Activated naive CD4-positive, alpha-beta T cell treated with anti-CD3 and anti-CD28 coated beads, Interleukin-2, amount 50 U/mL, for 24 hours (primary cell): Measurements from ENCODE around the gene MTARC1.

Source experiments
- H3K27ac Mint-ChIP-seq: one replicate; pipeline ENCODE4 v1.8.0; 2021; ENCODE audit warnings: mild to moderate bottlenecking, mixed read lengths
- H3K27me3 Mint-ChIP-seq: one replicate; pipeline ENCODE4 v1.8.0; 2021; ENCODE audit warnings: mixed read lengths
- H3K36me3 Mint-ChIP-seq: one replicate; pipeline ENCODE4 v1.8.0; 2021; ENCODE audit warnings: mixed read lengths
- H3K4me1 Mint-ChIP-seq: one replicate; pipeline ENCODE4 v1.8.0; 2021; ENCODE audit warnings: mixed read lengths
- H3K4me3 Mint-ChIP-seq: one replicate; pipeline ENCODE4 v1.8.0; 2021; ENCODE audit warnings: mild to moderate bottlenecking, mixed read lengths
- H3K9me3 Mint-ChIP-seq: one replicate; pipeline ENCODE4 v1.8.0; 2021; ENCODE audit warnings: mixed read lengths

MTARC1 gene

GRCh38 chr1:220809704-220810103, 23.0 kb downstream of the MTARC1 start:
- Mint-ChIP-seq H3K4me3 (no peak overlapping the region), H3K4me1 (peaks cover 6% of the 10 kb centered on the region), H3K9me3 (no peaks in the 10 kb centered on the region), H3K36me3 (no peaks in the 10 kb centered on the region), H3K27me3 (peaks cover 14% of the 10 kb centered on the region), H3K27ac (no peak overlapping the region)

- Mint-ChIP-seq H3K4me1 (peaks cover 6% of the 10 kb centered on the region), H3K27ac (no peak overlapping the region), H3K4me3 (peak overlapping the region; percentile 59), H3K36me3 (no peaks in the 10 kb centered on the region), H3K27me3 (peaks cover 14% of the 10 kb centered on the region), H3K9me3 (no peaks in the 10 kb centered on the region)
Observed at GRCh38 chr1:220810179-220810653, 23.5 kb downstream of the MTARC1 start.

DNA sequence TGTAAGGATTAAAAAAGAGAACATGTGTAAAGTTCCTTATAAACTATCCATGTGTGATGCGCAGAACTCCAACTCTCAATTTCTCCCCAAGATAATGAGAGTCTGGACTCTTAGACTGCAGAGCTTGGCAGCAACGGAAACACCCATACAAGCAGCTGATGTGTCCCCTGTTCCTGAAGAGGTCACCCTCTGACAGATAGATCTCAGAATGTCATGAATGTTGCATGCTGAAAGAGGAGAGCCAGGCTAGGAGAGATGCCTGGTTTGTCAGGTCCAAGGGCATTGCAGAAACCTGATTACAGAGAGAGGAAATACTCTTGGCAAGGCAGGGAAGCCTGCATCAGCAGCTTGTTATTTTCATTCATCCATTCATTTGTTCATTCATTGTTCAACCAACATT, 24.2 kb downstream of the MTARC1 start:
- peaks cover 6% of the 10 kb centered on the region for H3K4me1 Mint-ChIP-seq
- no peak overlapping the region for H3K27ac Mint-ChIP-seq
- no peaks in the 10 kb centered on the region for H3K9me3 Mint-ChIP-seq
- no peaks in the 10 kb centered on the region for H3K36me3 Mint-ChIP-seq
- H3K27me3 Mint-ChIP-seq, result peaks cover 15% of the 10 kb centered on the region
- no peak overlapping the region for H3K4me3 Mint-ChIP-seq

DNA sequence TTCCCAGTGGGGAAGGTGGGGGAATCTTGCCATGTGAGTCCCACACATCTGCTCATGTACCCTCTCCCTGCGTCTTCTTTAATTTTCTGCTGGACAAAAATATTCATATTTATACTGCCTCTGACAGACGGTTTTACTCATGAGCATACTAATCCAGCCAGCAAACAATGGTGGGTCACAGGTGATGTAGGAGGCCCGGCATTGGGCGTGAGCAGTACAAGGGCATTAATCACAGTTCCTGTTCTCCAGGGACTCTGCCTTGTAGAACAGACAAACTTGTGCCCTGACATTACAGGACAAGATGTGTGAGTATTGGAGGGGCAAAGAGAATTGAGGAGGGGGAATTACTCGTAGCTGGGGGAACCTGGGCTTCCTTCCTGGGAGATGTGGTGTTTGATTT, 25.0 kb downstream of the MTARC1 start:
- no peak overlapping the region for H3K4me3 Mint-ChIP-seq
- no peak overlapping the region for H3K27ac Mint-ChIP-seq
- H3K4me1 Mint-ChIP-seq, result peaks cover 6% of the 10 kb centered on the region
- H3K9me3 Mint-ChIP-seq, result no peaks in the 10 kb centered on the region
- no peaks in the 10 kb centered on the region for H3K36me3 Mint-ChIP-seq
- peaks cover 15% of the 10 kb centered on the region for H3K27me3 Mint-ChIP-seq

DNA sequence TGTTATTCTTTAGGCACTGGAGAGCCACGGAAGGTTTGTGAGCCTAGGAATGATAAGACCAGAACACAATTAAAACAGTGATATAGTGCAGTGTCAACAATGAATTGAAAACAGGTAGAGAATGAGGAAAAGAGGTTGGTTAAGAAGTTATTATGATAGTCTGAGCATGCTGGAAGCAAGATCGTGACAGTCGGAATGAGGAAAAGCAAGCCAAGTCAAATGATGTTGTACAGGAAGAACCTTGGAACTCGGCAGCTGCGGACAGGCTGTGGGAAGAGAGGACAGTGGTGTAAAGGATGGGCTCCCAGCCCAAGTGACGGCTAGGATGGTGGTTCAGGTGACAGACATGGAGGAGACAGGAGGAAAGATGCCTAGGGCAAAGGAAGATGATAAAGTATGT, 25.6 kb downstream of the MTARC1 start:
- Mint-ChIP-seq H3K36me3 (no peaks in the 10 kb centered on the region), H3K4me1 (peaks cover 6% of the 10 kb centered on the region), H3K27ac (no peak overlapping the region), H3K9me3 (no peaks in the 10 kb centered on the region), H3K4me3 (no peak overlapping the region), H3K27me3 (peaks cover 15% of the 10 kb centered on the region)

DNA sequence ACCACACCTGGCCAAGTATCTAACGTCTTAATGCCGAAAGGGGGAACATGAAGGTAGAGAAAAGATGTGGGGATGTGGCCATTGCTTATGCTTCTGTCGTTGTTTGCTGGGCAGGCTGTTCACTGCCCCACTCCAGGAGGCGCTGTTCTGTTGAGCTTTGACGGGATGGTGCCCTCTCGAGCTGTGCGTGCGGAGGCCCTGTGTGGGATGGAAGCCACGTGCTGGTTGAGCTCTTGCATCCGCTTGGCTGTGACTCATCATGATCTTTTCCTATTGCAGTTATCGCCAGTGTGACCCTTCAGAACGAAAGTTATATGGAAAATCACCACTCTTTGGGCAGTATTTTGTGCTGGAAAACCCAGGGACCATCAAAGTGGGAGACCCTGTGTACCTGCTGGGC, 26.3 kb downstream of the MTARC1 start:
- Mint-ChIP-seq H3K27me3 (peaks cover 15% of the 10 kb centered on the region), H3K9me3 (no peaks in the 10 kb centered on the region), H3K36me3 (no peaks in the 10 kb centered on the region), H3K27ac (no peak overlapping the region), H3K4me1 (peaks cover 6% of the 10 kb centered on the region), H3K4me3 (no peak overlapping the region)

GRCh38 chr1:220815409-220815808, 28.7 kb downstream of the MTARC1 start:
- Mint-ChIP-seq H3K4me1 (no peaks in the 10 kb centered on the region), H3K9me3 (no peaks in the 10 kb centered on the region), H3K36me3 (no peaks in the 10 kb centered on the region), H3K27ac (no peak overlapping the region), H3K27me3 (peaks cover 14% of the 10 kb centered on the region), H3K4me3 (no peak overlapping the region)

DNA sequence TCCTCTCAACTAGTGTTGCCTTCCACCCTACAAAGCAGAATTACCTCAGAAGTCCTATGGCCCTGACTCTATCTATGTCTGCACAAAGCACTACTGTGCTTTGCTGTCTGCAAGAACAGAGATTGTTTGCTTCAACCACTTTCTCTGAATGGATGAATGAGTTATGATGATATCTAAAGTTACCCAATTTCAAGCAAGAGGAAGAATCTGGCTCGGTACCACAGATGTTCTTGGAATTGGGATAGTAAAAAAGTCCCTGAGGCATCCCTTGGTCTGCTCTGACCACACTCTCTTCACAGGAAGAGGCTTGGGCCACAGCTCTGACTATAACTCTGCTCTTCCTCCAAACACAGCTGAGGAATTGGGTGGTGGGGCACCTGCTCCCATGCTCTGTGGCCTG, 31.2 kb downstream of the MTARC1 start:
- peaks cover 16% of the 10 kb centered on the region for H3K27me3 Mint-ChIP-seq

GRCh38 chr1:220818421-220819173, 31.9 kb downstream of the MTARC1 start:
- H3K4me3 Mint-ChIP-seq, result no peak overlapping the region
- H3K27ac Mint-ChIP-seq, result no peak overlapping the region
- H3K36me3 Mint-ChIP-seq, result no peaks in the 10 kb centered on the region
- no peaks in the 10 kb centered on the region for H3K9me3 Mint-ChIP-seq
- H3K4me1 Mint-ChIP-seq, result no peaks in the 10 kb centered on the region
- H3K27me3 Mint-ChIP-seq, result peaks cover 9% of the 10 kb centered on the region

More for the DNA sequence above, 31.2 kb downstream of the MTARC1 start:
- Mint-ChIP-seq H3K4me3 (no peak overlapping the region), H3K27ac (no peak overlapping the region), H3K4me1 (no peaks in the 10 kb centered on the region), H3K36me3 (no peaks in the 10 kb centered on the region), H3K9me3 (no peaks in the 10 kb centered on the region)

DNA sequence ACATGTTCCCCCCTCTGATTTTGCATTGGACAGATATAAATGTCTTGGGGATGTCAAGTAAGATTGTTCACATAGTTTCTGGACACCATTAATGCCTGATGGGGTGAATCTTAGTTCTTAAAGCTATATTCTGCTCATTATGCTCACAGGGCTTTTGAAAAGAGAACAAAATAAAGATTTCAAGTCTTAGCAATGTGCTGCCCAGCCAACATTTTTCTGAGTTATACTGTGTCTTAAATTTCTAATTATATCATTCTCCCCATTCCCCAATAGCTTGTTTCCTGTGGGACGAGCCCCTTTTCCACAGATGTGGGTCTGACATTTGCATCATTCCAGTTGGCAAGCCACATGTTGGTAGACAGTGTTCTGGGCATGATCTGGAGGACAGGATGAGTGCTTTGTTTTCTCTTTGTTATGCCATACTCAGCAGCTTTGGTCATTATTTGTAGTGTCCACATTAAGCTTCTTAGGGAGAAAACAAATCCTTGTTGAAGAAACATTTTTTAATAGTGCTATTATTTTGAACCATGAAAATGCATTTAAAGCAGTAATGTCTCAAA, 32.8 kb downstream of the MTARC1 start:
- Mint-ChIP-seq H3K27me3 (peaks cover 9% of the 10 kb centered on the region), H3K4me3 (no peak overlapping the region), H3K4me1 (no peaks in the 10 kb centered on the region), H3K36me3 (no peaks in the 10 kb centered on the region), H3K9me3 (no peaks in the 10 kb centered on the region), H3K27ac (no peak overlapping the region)

GRCh38 chr1:220824031-220824989, 37.6 kb downstream of the MTARC1 start:
- H3K27me3 Mint-ChIP-seq, result peaks cover 14% of the 10 kb centered on the region
- no peak overlapping the region for H3K4me3 Mint-ChIP-seq
- no peaks in the 10 kb centered on the region for H3K4me1 Mint-ChIP-seq
- H3K36me3 Mint-ChIP-seq, result no peaks in the 10 kb centered on the region
- H3K9me3 Mint-ChIP-seq, result no peaks in the 10 kb centered on the region
- no peak overlapping the region for H3K27ac Mint-ChIP-seq

DNA sequence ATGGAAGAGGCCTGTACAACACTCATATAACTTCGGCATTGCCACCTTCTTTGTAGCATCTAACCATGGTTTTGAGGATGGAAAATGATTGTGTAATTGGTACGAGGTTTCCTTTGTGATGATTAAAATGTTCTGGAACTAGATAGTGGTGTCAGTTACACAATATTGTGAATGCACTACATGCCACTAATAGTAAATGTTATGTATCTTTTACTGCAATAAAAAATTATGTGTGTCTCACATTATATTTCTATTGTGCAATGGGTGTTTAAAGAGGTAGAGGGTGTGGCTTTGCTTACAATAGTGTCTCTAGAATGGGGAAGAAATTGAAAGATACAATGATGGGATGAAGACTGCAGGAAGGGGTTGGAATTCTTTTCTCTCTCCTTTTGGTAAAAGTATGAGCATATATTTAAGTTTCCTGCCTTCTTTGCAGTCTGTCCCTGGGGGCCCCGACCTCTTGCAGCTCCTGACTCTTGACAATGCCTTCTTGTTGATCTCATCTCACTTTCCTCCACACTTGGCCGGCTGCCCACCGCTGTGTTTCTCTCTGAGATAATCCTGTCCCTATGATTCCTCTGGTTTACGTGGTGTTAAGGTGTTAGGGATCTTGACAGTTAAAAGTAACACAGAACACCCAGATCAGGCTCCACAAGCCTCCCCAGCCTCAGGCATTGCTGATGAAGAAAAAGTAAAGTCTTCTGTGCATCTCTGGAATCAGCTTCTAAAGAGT, 39.3 kb downstream of the MTARC1 start:
- H3K4me1 Mint-ChIP-seq, result no peaks in the 10 kb centered on the region
- no peak overlapping the region for H3K27ac Mint-ChIP-seq
- no peak overlapping the region for H3K4me3 Mint-ChIP-seq
- no peaks in the 10 kb centered on the region for H3K9me3 Mint-ChIP-seq
- peaks cover 12% of the 10 kb centered on the region for H3K27me3 Mint-ChIP-seq
- H3K36me3 Mint-ChIP-seq, result no peaks in the 10 kb centered on the region

- no peaks in the 10 kb centered on the region for H3K9me3 Mint-ChIP-seq
- peaks cover 9% of the 10 kb centered on the region for H3K27me3 Mint-ChIP-seq
- H3K4me1 Mint-ChIP-seq, result no peaks in the 10 kb centered on the region
- no peak overlapping the region for H3K27ac Mint-ChIP-seq
- H3K36me3 Mint-ChIP-seq, result no peaks in the 10 kb centered on the region
- no peak overlapping the region for H3K4me3 Mint-ChIP-seq
Observed at GRCh38 chr1:220826729-220827128, 40.0 kb downstream of the MTARC1 start.

- Mint-ChIP-seq H3K27me3 (peaks cover 7% of the 10 kb centered on the region), H3K27ac (no peak overlapping the region), H3K4me3 (no peak overlapping the region), H3K36me3 (no peaks in the 10 kb centered on the region), H3K9me3 (no peaks in the 10 kb centered on the region), H3K4me1 (no peaks in the 10 kb centered on the region)
Observed at GRCh38 chr1:220827445-220828178, 40.9 kb downstream of the MTARC1 start.

GRCh38 chr1:220828179-220828490, 41.4 kb downstream of the MTARC1 start:
- Mint-ChIP-seq H3K36me3 (no peaks in the 10 kb centered on the region), H3K27me3 (peaks cover 7% of the 10 kb centered on the region), H3K4me1 (no peaks in the 10 kb centered on the region), H3K9me3 (no peaks in the 10 kb centered on the region), H3K4me3 (no peak overlapping the region), H3K27ac (no peak overlapping the region)
